ENCODE measurements around the gene ACSL3.
"Not testable (repeated sequence)": the region's sequence is repeated elsewhere in the genome, so short reads cannot be mapped to it uniquely, and the experiment has no call there.

Gene ACSL3

DNA sequence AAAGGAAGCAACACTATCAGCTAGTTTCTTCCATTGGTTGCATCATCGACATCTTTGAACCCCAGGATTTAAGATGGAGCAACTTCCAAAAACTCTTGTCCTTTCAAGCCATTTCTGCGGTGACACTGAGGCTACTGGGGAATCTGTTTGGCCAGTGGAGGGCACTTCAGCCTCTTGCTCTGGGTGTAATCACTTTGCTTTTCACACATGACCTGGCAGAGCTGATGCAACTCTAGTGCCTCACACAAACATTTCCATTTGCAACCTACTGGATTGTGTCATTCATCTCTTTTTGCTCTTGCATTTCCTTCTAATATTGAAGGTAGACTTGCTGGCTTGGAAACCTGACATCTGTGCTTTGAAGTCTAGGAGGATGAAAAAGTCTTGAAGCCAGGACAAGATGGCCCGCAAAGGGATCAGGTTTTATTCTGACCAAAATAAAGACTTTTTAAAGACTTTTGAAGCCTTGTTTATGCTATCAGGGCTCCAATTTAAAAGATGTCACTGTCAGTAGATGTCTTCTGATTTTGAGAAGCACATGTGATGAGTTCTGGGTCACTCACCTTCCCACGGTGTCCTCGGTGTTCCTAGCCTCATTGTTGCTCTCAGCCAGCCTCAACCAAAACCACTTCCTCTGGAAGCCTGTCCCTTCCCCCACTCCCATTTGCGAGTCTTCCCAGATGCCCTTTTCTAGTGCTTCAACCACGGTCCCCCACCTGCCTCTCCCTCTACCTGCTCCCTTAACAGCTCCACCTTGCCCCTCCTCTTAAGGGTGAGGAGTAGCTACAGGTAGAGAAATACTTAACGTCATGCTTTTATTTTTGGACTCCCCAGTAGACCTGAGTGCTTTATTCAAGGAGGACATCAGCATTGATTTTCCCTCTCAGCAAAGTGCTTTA, 121.4 kb downstream of the ACSL3 start:
- DNase-seq: no peak

DNA sequence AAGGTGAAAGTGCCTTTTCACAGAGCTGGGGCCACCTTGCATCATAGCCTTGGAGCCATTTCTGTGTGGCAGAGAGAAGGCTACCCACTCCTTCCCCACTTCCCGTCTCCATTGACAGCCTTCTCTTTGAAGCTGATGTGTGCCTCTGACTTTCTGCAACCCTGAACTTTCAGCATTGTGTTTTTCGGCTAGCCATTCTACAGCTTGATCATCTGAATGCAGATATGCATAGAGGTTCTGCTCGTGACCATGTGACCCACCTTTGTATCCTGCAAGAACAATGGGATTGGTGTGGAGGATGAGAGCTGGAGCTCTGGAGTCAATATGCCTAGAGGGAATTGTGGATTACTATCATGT, 122.1 kb downstream of the ACSL3 start:
- DNase-seq: no peak

DNA sequence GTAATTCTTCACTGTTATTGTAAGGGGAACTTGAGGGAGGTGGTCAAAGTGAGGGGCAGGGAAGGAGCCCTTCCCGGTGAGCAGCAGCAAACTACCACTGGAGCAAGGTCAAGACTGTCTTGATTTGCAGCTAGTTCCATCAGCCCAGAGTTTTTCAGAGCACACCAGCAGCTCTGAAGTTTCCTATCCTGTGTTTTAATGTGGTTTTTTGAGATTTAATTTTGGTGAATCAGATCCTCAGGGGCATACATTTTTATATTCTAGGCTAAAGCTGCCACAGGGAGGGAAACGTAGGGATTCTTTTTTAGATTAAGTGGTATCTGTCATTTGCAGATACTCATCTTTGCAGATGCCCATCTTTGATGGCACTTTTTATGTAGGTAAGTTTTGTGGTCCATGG, 124.1 kb downstream of the ACSL3 start:
- DNase-seq: no peak

- no peak for DNase-seq
Observed at GRCh38 chr2:222989431-222989830, 128.6 kb downstream of the ACSL3 start.

GRCh38 chr2:222990206-222990605, 129.4 kb downstream of the ACSL3 start:
- DNase-seq: not testable (repeated sequence)

GRCh38 chr2:222992137-222992536, 131.3 kb downstream of the ACSL3 start:
- no peak for DNase-seq
